GM12878 (cell line): ENCODE data around the gene EPB41L4B. TPM values are rescaled to one million over a fixed set of nuclear protein-coding genes. Genes with fewer than 3 reads are reported as not detected.

Source experiments
- ATAC-seq: fragments of 200-7000 bp; cut with Tn5 transposase; 3 replicates; pipeline ENCODE4 v1.9.1; 2020; ENCODE audit warnings: mild to moderate bottlenecking, moderate library complexity
- BruUV-seq: library from RNA; stranded (reverse); fragments of 400-500 nt; replicated peaks from 2 replicates; lab custom pipeline; 2021; lab: Mats Ljungman, UMichigan
- CTCF ChIA-PET: fragments of 300-600 bp; sonication (Branson Sonifier 250); formaldehyde crosslinking; extraction: SDS; loops from one replicate; lab custom pipeline; 2021; ENCODE audit warnings: inconsistent platforms; lab: Yijun Ruan, JAX
- POLR2A ChIA-PET: fragments of 350-600 bp; formaldehyde crosslinking; extraction: SDS; loops from one replicate; lab custom pipeline; 2021; ENCODE audit warnings: inconsistent platforms; lab: Charles Lee
- RAD21 ChIA-PET: fragments of 300-600 bp; sonication (Branson Sonifier 250); formaldehyde crosslinking; loops from one replicate; lab custom pipeline; 2023; ENCODE audit warnings: antibody characterized with exemption; ENCODE audit not compliant: unreplicated experiment; lab: Charles Lee
- SMC1A ChIA-PET: fragments of 300-600 bp; sonication (Branson Sonifier 250); formaldehyde crosslinking; loops from one replicate; lab custom pipeline; 2023; ENCODE audit not compliant: unreplicated experiment, uncharacterized antibody; lab: Charles Lee
- DNase-seq: peaks from one replicate; pipeline ENCODE4 v3.0.0-alpha.2; 2011; ENCODE audit warnings: low read depth, low spot score
- FAIRE-seq: peaks from 3 replicates; lab custom pipeline; 2011; peaks lifted over from hg19 to GRCh38; lab: Jason Lieb, UNC
- H2AFZ ChIP-seq: 2 replicates; pipeline ENCODE4 v1.6.0; 2011; ENCODE audit warnings: low read depth, low read length, control low read depth; ENCODE audit not compliant: control insufficient read depth
- H3K27ac ChIP-seq: 2 replicates; pipeline ENCODE4 v1.5.1; 2011; ENCODE audit warnings: control low read depth; ENCODE audit not compliant: control insufficient read depth, insufficient read depth
- H3K27me3 ChIP-seq, 2 experiments: replicated peaks in 1 of 2; 2 replicates each; pipeline versions ENCODE4 v1.6.0 to v1.6.1; 2011; ENCODE audit warnings: low read length in 1 of 2; ENCODE audit not compliant: control insufficient read depth in 2 of 2, insufficient read depth in 2 of 2
- H3K36me3 ChIP-seq, 2 experiments: 2 replicates each; pipeline ENCODE4 v1.5.1; 2011; ENCODE audit warnings: low read length in 1 of 2; ENCODE audit not compliant: control insufficient read depth in 2 of 2, insufficient read depth in 2 of 2
- H3K4me1 ChIP-seq: 2 replicates; pipeline ENCODE4 v1.6.1; 2011; ENCODE audit warnings: mild to moderate bottlenecking, low read length, moderate library complexity, mixed read lengths; ENCODE audit not compliant: control insufficient read depth, insufficient read depth
- H3K4me2 ChIP-seq: 2 replicates; pipeline ENCODE4 v1.6.0; 2011; ENCODE audit warnings: control low read depth; ENCODE audit not compliant: control insufficient read depth, insufficient read depth
- H3K4me3 ChIP-seq: fragments of 200-600 bp; sonication (generic); 2 replicates; pipeline ENCODE4 v1.5.1; 2016
- H3K79me2 ChIP-seq: 2 replicates; pipeline ENCODE4 v1.6.0; 2011; ENCODE audit warnings: low read length; ENCODE audit not compliant: control insufficient read depth, insufficient read depth
- H3K9ac ChIP-seq: 2 replicates; pipeline ENCODE4 v1.8.0; 2011; ENCODE audit warnings: low read length, control low read depth, mixed read lengths; ENCODE audit not compliant: control insufficient read depth, insufficient read depth
- H3K9me3 ChIP-seq: replicated peaks from 3 replicates; pipeline ENCODE4 v1.5.1; 2011; ENCODE audit warnings: mild to moderate bottlenecking, low read length; ENCODE audit not compliant: control insufficient read depth, insufficient read depth
- H4K20me1 ChIP-seq: 2 replicates; pipeline ENCODE4 v1.6.0; 2011; ENCODE audit not compliant: control insufficient read depth, insufficient read depth
- BHLHE40 ChIP-seq, 2 experiments: fragments of 450-650 bp in 1 of 2; IDR thresholded peaks; 2 replicates each; pipeline ENCODE4 v1.6.1; 2011 to 2017; ENCODE audit warnings: low read depth in 2 of 2, borderline replicate concordance in 1 of 2, improper control_type of control experiment in 1 of 2, low read length in 1 of 2, mild to moderate bottlenecking in 1 of 2
- EP300 ChIP-seq, 2 experiments: fragments of 150-350 bp in 1 of 2; IDR thresholded peaks; 2 replicates each; pipeline ENCODE4 v1.6.1; 2011 to 2012; ENCODE audit warnings: low read depth in 2 of 2, low read length in 2 of 2, borderline replicate concordance in 1 of 2, improper control_type of control experiment in 1 of 2, inconsistent platforms in 1 of 2; ENCODE audit not compliant: control insufficient read depth in 1 of 2
- GABPA ChIP-seq: IDR thresholded peaks from 2 replicates; pipeline ENCODE4 v1.6.1; 2014; ENCODE audit warnings: antibody characterized with exemption, low read depth, mild to moderate bottlenecking, inconsistent platforms
- GATAD2B ChIP-seq: fragments of 450-650 bp; conservative IDR thresholded peaks from 2 replicates; pipeline ENCODE4 v1.6.1; 2017; ENCODE audit warnings: low read depth, mild to moderate bottlenecking, moderate library complexity
- HDAC2 ChIP-seq: fragments of 200-600 bp; sonication (generic); IDR thresholded peaks from 2 replicates; pipeline ENCODE4 v1.6.1; 2017
- LARP7 ChIP-seq: fragments of 450-650 bp; IDR thresholded peaks from 2 replicates; pipeline ENCODE4 v1.6.1; 2017; ENCODE audit warnings: mild to moderate bottlenecking
- MEF2A ChIP-seq: IDR thresholded peaks from 2 replicates; pipeline ENCODE4 v1.6.1; 2011; ENCODE audit warnings: low read depth, mild to moderate bottlenecking, low read length, moderate library complexity; ENCODE audit not compliant: insufficient read depth
- NFXL1 ChIP-seq: fragments of 450-650 bp; IDR thresholded peaks from 2 replicates; pipeline ENCODE4 v1.6.1; 2017; ENCODE audit warnings: antibody characterized with exemption, mild to moderate bottlenecking, borderline replicate concordance
- NFYB ChIP-seq: IDR thresholded peaks from 2 replicates; pipeline ENCODE4 v1.6.1; 2011; ENCODE audit warnings: low read depth, mild to moderate bottlenecking, low read length, improper control_type of control experiment, moderate library complexity; ENCODE audit not compliant: insufficient read depth
- POLR2A ChIP-seq: IDR thresholded peaks from 2 replicates; pipeline ENCODE4 v1.6.1; 2011; ENCODE audit warnings: low read depth, mild to moderate bottlenecking, low read length
- POU2F2 ChIP-seq: IDR thresholded peaks from 3 replicates; pipeline ENCODE4 v1.6.1; 2011; ENCODE audit warnings: low read depth, mild to moderate bottlenecking, low read length, borderline replicate concordance
- PRDM15 ChIP-seq: fragments of 450-650 bp; formaldehyde crosslinking; IDR thresholded peaks from 2 replicates; pipeline ENCODE4 v1.4.0; 2020; ENCODE audit warnings: mild to moderate bottlenecking, moderate library complexity
- SIN3A ChIP-seq: IDR thresholded peaks from 2 replicates; pipeline ENCODE4 v1.6.1; 2012; ENCODE audit warnings: low read depth, low read length, improper control_type of control experiment
- SMAD1 ChIP-seq: fragments of 450-650 bp; IDR thresholded peaks from 2 replicates; pipeline ENCODE4 v1.6.1; 2018; ENCODE audit warnings: mild to moderate bottlenecking, low read depth; ENCODE audit not compliant: partially characterized antibody
- SPI1 ChIP-seq: IDR thresholded peaks from 2 replicates; pipeline ENCODE4 v1.6.1; 2011; ENCODE audit warnings: low read depth, mild to moderate bottlenecking, low read length, moderate library complexity, borderline replicate concordance; ENCODE audit not compliant: insufficient read depth
- TBL1XR1 ChIP-seq: IDR thresholded peaks from 2 replicates; pipeline ENCODE4 v1.6.1; 2012; ENCODE audit warnings: low read depth, low read length, improper control_type of control experiment
- ZNF217 ChIP-seq: fragments of 450-650 bp; IDR thresholded peaks from 2 replicates; pipeline ENCODE4 v1.6.1; 2017; ENCODE audit warnings: antibody characterized with exemption, mild to moderate bottlenecking
- WGBS: methylation state at CpG from one replicate; pipeline ENCODE4 v1.1.6; 2016; ENCODE audit warnings: low lambda C conversion rate; ENCODE audit not compliant: insufficient replicate concordance, insufficient coverage; ENCODE audit errors: missing lambda C conversion rate; 5-methylcytosine and 5-hydroxymethylcytosine counted together
- in situ Hi-C: fragments of 300-500 bp; cut with MboI; formaldehyde crosslinking; loops from 9 replicates; pipeline ENCODE4 v1.14.3; 2018; ENCODE audit warnings: mixed read lengths
- intact Hi-C: fragments of 100-400 bp; cut with micrococcal nuclease; formaldehyde crosslinking; loops from one replicate; pipeline ENCODE4 v1.14.2; 2022; ENCODE audit not compliant: unreplicated experiment
- polyA plus RNA-seq, 11 experiments: library from polyadenylated mRNA; depleted of rRNA in 4 of 11; unstranded in 6 of 11; stranded (reverse) in 5 of 11; fragments of >200 nt; fragmentation: Nextera tagmentation in 4 of 11; fragmentation: Illumina TruSeq in 1 of 11; extraction: Ambion mirVana in 4 of 11; extraction: Trizol in 1 of 11; gene quantifications; 1 replicate in 1 of 11; 2 replicates in 10 of 11; pipeline versions ENCODE4 v1.2.1 to v1.2.3, GENCODE V29; 2011 to 2016; ENCODE audit warnings: inconsistent platforms in 2 of 11, missing spikeins in 2 of 11, low read depth in 1 of 11
- total RNA-seq, 4 experiments: library from RNA; depleted of rRNA in 3 of 4; stranded (reverse); fragments of >200 nt in 3 of 4; fragmentation: Illumina TruSeq in 1 of 4; extraction: Trizol in 1 of 4; gene quantifications; 2 replicates each; pipeline versions ENCODE4 v1.2.1 to v1.2.3, GENCODE V29; 2013 to 2021
- TF ChIP-seq, protein P1 (sequence below): IDR thresholded peaks from 2 replicates; pipeline ENCODE4 v1.6.1; 2012; ENCODE audit warnings: improper control_type of control experiment, low read depth, low read length; ENCODE audit not compliant: insufficient replicate concordance

Gene EPB41L4B
- total and polyA plus RNA-seq, 10 of the 15 experiments (the other 5 are each of a cell fraction or from before 2014, with no cell fraction given): 0.04 to 0.75 (median 0.13) TPM; not detected in 1

DNA sequence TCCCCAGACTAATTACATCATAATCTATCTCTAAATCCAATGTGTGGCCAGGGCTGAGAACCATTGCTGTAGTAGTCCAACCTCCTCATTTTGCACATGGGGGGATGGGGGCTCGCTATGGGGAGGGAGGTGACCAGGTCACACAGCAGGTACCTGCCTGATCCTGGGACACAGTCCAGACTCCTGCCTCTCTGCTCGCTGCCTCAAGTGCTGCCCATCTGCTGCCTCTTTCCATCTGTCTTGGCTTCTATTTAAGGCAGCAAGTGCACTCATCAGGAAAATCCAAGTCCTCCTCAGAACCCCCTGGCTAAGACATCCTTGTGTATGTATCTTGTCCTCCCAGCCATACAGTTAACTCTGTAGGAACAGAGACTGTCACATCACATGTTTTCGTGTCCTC is 96.1 kb downstream of the EPB41L4B start:
- ATAC-seq: no peak
- Histone ChIP-seq H3K4me1 (no peaks in the 10 kb centered on the region), H3K4me2 (no peak overlapping the region), H3K27ac (no peak overlapping the region), H3K9ac (no peak overlapping the region), H2AFZ (no peak overlapping the region), H3K9me3 (no peaks in the 10 kb centered on the region), H3K79me2 (no peaks in the 10 kb centered on the region), H3K27me3 (peaks cover 0 to 3% of the 10 kb centered on the region in 2 experiments; a peak in 2 of 4 replicates), H3K36me3 (no peaks in the 10 kb centered on the region), H4K20me1 (no peaks in the 10 kb centered on the region), H3K4me3 (no peak overlapping the region)
- ChIA-PET POLR2A (no interaction called here), SMC1A (no interaction called here), RAD21 (no interaction called here), CTCF (no interaction called here)
- FAIRE-seq: no peak
- 23% methylated on average over 3 of the region's 3 CpGs for WGBS
- no peak for DNase-seq
- in situ Hi-C loops: no loop called here
- intact Hi-C loops: no loop called here
- BruUV-seq: no TSS peak
- TF ChIP-seq SIN3A (no peak), POU2F2 (no peak), MEF2A (no peak), GABPA (no peak), SPI1 (no peak), BHLHE40 (IDR thresholded peaks at IDR 0.05; ENCODE audit: borderline replicate concordance in 1 of 2, low read depth in 2 of 2, low read length in 1 of 2) (no peak), HDAC2 (no peak), NFXL1 (no peak), NFYB (no peak), LARP7 (no peak), EP300 (IDR thresholded peaks at IDR 0.05; ENCODE audit: borderline replicate concordance in 1 of 2, control insufficient read depth in 1 of 2, low read depth in 2 of 2, low read length in 2 of 2) (no peak), PRDM15 (CRISPR knock-in tag) (no peak), SMAD1 (no peak), GATAD2B (no peak), POLR2A (no peak), ZNF217 (no peak), TBL1XR1 (no peak)
- TF ChIP-seq, protein P1, sequence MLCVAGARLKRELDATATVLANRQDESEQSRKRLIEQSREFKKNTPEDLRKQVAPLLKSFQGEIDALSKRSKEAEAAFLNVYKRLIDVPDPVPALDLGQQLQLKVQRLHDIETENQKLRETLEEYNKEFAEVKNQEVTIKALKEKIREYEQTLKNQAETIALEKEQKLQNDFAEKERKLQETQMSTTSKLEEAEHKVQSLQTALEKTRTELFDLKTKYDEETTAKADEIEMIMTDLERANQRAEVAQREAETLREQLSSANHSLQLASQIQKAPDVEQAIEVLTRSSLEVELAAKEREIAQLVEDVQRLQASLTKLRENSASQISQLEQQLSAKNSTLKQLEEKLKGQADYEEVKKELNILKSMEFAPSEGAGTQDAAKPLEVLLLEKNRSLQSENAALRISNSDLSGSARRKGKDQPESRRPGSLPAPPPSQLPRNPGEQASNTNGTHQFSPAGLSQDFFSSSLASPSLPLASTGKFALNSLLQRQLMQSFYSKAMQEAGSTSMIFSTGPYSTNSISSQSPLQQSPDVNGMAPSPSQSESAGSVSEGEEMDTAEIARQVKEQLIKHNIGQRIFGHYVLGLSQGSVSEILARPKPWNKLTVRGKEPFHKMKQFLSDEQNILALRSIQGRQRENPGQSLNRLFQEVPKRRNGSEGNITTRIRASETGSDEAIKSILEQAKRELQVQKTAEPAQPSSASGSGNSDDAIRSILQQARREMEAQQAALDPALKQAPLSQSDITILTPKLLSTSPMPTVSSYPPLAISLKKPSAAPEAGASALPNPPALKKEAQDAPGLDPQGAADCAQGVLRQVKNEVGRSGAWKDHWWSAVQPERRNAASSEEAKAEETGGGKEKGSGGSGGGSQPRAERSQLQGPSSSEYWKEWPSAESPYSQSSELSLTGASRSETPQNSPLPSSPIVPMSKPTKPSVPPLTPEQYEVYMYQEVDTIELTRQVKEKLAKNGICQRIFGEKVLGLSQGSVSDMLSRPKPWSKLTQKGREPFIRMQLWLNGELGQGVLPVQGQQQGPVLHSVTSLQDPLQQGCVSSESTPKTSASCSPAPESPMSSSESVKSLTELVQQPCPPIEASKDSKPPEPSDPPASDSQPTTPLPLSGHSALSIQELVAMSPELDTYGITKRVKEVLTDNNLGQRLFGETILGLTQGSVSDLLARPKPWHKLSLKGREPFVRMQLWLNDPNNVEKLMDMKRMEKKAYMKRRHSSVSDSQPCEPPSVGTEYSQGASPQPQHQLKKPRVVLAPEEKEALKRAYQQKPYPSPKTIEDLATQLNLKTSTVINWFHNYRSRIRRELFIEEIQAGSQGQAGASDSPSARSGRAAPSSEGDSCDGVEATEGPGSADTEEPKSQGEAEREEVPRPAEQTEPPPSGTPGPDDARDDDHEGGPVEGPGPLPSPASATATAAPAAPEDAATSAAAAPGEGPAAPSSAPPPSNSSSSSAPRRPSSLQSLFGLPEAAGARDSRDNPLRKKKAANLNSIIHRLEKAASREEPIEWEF: no peak
